HG03460 (cell line): ENCODE measurements around the gene MRGPRG.

Experiments used
- ATAC-seq: cut with Tn5 transposase; IDR thresholded peaks from one replicate; pipeline ENCODE4 v1.9.1; 2021; ENCODE audit not compliant: unreplicated experiment

Gene MRGPRG

GRCh38 chr11:3207526-3208189 is 11.0 kb downstream of the MRGPRG start:
- no peak for ATAC-seq

GRCh38 chr11:3206922-3207204 is 11.8 kb downstream of the MRGPRG start:
- no peak for ATAC-seq

- no peak for ATAC-seq
These were observed 12.3 kb downstream of the MRGPRG start for GRCh38 chr11:3206156-3206921.

- ATAC-seq, result no peak
These were observed 13.1 kb downstream of the MRGPRG start for GRCh38 chr11:3205261-3206155.

GRCh38 chr11:3204141-3205015 is 14.2 kb downstream of the MRGPRG start:
- no peak for ATAC-seq

- no peak for ATAC-seq
These were observed 15.2 kb downstream of the MRGPRG start for GRCh38 chr11:3203221-3204043.

- ATAC-seq, result no peak
These were observed 15.9 kb downstream of the MRGPRG start for GRCh38 chr11:3202759-3203158.

- ATAC-seq, result no peak
These were observed 16.3 kb downstream of the MRGPRG start for GRCh38 chr11:3202305-3202704.

GRCh38 chr11:3201677-3202181 is 16.9 kb downstream of the MRGPRG start:
- no peak for ATAC-seq

GRCh38 chr11:3201112-3201581 is 17.5 kb downstream of the MRGPRG start:
- ATAC-seq, result no peak

GRCh38 chr11:3200388-3201111 is 18.1 kb downstream of the MRGPRG start:
- no peak for ATAC-seq

GRCh38 chr11:3199537-3200295 is 18.9 kb downstream of the MRGPRG start:
- no peak for ATAC-seq

- ATAC-seq, result no peak
These were observed 19.8 kb downstream of the MRGPRG start for GRCh38 chr11:3198815-3199214.

GRCh38 chr11:3197878-3198528 is 20.6 kb downstream of the MRGPRG start:
- ATAC-seq, result no peak

- ATAC-seq, result no peak
These were observed 21.4 kb downstream of the MRGPRG start for GRCh38 chr11:3197044-3197695.

GRCh38 chr11:3196161-3197043 is 22.2 kb downstream of the MRGPRG start:
- no peak for ATAC-seq
